Brain pericyte (primary cell): Measurements from ENCODE around the gene TMEM135.
"Not testable (repeated sequence)": the region's sequence is repeated elsewhere in the genome, so short reads cannot be mapped to it uniquely, and the experiment has no call there.

ENCODE experiments used
- DNase-seq: peaks from one replicate; pipeline ENCODE4 v3.0.0-alpha.2; 2012; ENCODE audit warnings: low read depth, low spot score

Gene TMEM135

GRCh38 chr11:87076260-87076783, 38.6 kb downstream of the TMEM135 start:
- DNase-seq: no peak

DNA sequence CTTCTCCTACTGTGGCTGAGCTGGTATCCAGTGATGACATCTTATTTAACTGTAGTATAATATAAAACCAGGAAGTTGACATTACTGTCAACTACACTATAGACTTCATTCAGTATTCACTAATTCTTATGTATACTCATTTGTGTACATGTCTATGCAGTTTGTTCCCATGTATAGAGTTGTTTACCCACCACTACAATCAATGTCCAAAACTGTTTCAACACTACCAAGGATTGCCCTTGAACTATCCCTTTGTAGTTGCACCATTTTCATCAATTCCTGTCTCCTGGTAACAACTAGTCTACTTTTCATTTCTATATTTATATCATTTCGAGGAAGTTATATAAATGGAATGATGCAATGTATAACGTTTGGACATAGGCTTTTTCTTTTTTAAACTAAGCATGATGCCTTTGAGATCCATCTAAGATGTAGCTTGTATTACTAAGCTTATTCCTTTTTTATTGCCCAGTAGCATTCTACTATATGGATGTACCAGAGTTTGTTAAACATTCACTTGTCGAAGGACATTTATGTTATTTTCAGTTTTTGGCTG, 39.2 kb downstream of the TMEM135 start:
- no peak for DNase-seq

DNA sequence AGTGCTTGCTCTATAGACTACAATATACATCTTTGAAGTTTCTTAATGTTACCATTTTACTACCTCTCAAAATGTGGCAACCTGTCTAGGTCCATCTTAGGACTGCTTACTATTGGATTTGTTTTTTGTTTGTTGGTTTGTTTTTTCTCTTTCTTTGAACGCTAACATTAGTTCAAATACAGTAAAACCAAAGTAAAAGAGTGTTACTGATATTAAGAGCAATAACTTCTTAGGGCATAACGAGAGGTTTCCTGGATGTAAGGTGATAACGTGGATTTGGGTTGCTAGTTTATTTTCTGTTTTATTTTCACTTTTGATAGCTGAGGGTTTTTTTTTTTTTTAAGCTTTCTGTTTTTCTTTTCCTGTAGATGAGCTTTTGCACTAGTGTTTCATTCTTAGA, 43.6 kb downstream of the TMEM135 start:
- DNase-seq: no peak

- DNase-seq: no peak
Measured at GRCh38 chr11:87082590-87082989, 44.9 kb downstream of the TMEM135 start.

- DNase-seq: no peak
Measured at GRCh38 chr11:87083029-87083428, 45.3 kb downstream of the TMEM135 start.

DNA sequence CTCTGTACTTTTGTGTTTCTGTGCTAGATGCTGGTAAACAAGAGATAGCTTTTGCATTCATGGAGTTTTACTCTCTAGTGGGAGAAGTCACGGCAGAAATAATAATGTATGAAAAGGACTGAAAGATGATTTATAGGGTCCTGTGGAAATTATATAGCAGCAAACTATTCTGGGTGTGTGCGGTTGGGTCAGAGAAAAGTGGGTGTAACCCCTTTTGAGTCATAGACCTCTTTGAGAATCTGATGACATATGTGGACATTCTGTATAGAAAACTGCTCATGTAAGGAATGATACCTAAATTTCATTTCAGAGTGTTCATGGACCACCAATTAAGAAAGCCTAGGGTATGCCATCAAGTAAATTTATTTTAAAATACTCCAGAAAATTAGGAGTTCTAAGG, 54.4 kb downstream of the TMEM135 start:
- no peak for DNase-seq

GRCh38 chr11:87092567-87092966, 54.8 kb downstream of the TMEM135 start:
- no peak for DNase-seq

DNA sequence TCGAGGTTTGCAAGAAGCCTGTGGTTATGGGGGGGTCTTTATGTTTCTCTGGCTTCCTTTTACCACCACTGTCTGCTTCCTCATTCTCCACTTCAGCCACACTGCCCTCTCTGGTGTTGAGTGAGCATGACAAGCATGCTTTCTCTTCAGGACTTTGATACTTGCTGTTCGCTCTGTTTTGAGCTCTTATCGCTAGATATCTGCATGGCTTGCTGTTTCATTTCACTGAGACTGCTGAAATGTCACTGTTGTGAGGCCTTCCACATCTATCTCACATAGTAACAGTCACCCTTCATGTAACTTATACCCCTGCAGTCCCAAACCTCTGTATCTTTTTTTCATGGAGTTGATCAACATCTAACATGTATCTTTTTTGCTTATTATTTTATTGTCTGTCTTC, 59.8 kb downstream of the TMEM135 start:
- DNase-seq: no peak

DNA sequence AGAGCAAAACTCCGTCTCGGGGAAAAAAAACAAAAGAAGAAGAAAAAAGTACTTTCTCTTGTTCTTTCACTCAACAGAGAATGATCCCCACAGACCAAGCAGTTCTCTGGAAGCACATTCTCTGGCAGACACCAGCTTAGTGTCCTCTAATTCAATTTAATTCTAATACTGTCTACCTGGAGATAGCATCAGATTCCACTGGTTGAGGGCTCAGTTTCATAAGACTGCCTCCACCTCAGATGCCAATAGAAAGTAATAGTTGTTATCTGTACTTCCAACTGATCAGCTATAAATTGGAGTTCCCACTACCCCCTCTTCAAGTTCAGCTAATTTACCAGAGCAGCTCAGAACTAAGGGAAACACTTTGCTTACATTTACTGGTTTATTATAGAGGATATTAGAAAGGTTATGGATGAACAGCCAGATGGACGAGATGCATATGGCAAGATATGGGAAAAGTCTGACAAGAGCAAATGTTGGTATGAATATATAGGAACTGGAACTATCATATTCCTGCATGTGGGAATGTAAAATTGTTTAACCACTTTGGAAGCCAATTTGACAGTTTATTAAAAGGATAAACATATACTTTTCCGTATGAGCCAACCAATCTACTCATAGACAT, 64.3 kb downstream of the TMEM135 start:
- DNase-seq: no peak

DNA sequence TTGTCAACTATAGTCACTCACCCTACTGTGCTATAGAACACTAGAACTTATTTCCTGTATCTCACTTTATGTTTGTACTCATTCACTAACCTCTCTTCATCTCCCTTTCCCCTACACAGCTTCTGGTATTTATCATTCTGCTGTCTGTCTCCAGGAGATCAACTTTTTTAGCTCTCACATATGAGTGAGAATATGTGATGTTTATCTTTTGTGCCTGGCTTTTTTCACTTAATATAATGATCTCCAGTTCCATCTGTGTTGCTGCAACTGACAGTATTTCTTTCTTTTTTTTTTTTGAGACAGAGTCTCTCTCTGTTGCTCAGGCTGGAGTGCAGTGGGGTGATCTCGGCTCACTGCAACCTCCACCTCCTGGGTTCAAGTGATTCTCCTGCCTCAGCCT, 68.1 kb downstream of the TMEM135 start:
- DNase-seq: not testable (repeated sequence)

- not testable (repeated sequence) for DNase-seq
Measured at GRCh38 chr11:87107379-87107778, 69.6 kb downstream of the TMEM135 start.

DNA sequence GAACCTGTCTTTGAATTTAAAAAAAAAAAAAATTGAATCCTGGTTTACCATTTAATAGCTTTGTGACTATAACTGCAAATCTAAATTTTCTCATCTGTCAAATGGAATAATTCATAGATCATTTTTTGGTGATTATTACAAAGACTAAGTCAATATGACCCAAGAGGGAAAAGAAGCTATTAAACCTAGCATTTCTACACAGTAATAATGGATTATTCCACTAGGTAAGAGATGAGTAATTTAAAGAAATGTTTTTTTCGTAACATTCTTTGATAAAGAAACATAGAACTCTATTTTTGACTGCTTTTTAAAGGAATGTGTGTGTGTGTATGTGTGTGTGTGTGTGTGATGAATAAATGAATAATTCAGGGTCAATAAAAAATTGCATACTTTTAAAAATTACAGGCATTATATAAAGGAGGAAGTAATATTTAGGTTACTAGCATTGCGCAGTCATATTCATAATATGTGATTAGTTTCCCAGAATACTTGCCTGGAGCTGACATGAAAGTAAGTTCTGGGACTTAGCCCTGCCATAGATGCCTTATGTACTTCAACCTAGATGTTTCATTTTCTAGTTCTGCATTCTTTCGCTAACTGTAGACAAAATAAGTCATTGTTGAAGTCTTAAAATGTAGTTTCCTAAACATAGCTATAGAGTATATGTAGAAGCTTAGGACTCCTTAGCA, 72.9 kb downstream of the TMEM135 start:
- no peak for DNase-seq

- no peak for DNase-seq
Measured at GRCh38 chr11:87114093-87114492, 76.4 kb downstream of the TMEM135 start.

DNA sequence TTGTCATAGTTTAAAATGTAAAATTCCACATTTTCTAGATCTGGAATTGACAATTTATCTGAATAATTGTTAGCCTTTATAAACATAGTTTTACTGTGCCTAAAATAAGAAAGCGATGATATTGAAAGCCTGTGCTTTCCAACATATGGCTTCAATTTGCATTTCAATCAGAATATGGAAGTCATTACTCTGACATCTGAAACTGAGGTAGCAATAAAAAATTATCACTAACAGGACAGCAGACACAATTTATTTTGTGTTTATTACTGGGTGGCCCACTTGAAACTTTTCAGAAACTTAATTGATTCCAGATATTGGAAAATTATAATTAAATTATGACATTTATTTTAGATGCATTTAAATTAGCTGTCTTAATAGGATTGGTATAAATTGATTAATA, 78.5 kb downstream of the TMEM135 start:
- no peak for DNase-seq

DNA sequence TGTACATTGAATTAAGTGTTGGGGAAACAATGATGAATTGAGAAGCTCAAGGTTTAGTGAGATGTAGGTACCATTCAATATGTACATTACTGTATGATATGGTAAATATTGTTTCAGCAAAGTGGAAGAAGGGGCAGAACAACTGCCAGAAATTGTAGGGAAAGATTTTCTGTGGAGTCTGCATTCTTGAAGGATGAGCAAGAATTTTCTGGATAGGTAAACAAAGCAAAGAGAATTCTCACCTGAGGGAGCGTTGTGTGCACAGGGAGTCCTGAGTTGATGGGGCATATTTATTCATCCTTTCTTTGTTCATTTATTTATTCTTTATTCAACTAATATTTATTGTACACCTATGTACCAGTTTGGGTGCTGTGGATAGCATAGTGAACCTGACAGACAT, 83.2 kb downstream of the TMEM135 start:
- no peak for DNase-seq

- DNase-seq: no peak
Measured at GRCh38 chr11:87122852-87123251, 85.1 kb downstream of the TMEM135 start.

- no peak for DNase-seq
Measured at GRCh38 chr11:87125257-87125656, 87.5 kb downstream of the TMEM135 start.

DNA sequence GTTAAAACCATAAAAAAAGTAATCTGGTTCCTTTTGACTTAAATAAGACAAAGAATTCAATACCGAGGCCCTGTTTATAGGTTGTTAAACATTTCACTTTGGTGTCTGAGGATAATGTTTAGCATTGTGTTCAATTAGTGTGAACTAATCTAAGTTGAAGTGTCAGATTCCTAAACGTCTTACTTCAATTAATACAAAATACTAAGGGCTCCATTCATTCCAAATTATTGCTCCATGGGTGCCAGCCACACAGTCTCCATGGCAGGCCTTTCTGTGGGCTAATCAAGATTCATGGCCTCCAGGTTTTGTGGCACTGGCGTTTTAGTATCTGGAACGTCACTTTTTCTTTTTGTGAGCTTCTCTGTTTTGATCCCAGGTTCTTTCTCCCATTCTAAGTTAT, 89.4 kb downstream of the TMEM135 start:
- DNase-seq: no peak

- DNase-seq: no peak
Measured at GRCh38 chr11:87128372-87128771, 90.6 kb downstream of the TMEM135 start.

- no peak for DNase-seq
Measured at GRCh38 chr11:87134524-87135106, 96.9 kb downstream of the TMEM135 start.

DNA sequence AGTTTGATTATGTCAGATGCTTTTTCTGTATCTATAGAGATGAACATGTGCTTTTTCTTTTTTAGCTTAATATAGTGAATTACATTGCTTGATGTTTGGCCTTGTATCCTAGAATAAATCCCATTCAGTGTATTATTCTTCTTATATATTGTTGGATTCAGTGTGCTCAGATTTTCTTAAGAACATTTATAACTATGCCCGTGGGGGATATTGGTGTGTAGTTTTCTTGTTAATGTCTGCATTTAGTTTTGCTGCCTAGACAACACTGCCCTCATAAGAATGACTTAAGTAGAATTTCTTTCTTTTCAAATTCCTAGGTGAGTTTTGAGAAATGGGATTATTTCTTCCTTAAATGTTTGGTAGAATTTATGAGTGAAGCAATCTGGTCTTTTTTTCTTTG, 98.5 kb downstream of the TMEM135 start:
- no peak for DNase-seq

- no peak for DNase-seq
Measured at GRCh38 chr11:87137711-87138110, 100.0 kb downstream of the TMEM135 start.

GRCh38 chr11:87139475-87139874, 101.7 kb downstream of the TMEM135 start:
- DNase-seq: no peak
